ENCODE data around the gene SEMA5A. TPM values are rescaled to one million over a fixed set of nuclear protein-coding genes. Genes with fewer than 3 reads are reported as not detected.

The SEMA5A gene
- total RNA-seq, 5 donors from 2014 or later (not counting 1 experiment from before 2014, with no cell fraction given), result 0.60 to 5.1 (median 1.5) TPM

DNA sequence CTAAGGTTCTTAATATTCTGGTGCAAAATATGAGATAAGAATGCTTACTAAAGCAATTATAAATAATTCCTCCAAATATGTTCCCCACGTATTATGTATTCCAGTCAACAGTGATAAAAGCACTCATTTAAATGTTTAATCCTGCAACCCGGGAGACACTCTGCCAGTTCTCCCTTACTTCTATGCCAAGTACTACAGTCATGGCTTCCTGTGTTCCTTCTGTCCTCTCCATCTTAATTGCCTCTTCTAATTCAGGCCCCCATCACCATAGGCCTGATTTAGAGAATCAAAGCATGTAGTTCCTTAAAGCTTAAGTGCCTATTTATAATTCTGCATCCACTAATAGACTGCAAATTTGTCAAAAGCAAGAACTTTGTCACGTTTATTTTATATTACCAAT lies 474.8 kb downstream of the SEMA5A start:
- peaks cover 2 to 4% (median 3%) of the 10 kb centered on the region in 3 donors for H3K9me3 Mint-ChIP-seq
- 100% methylated on average over 2 of the region's 3 CpGs for WGBS (ENCODE audit: insufficient coverage)

DNA sequence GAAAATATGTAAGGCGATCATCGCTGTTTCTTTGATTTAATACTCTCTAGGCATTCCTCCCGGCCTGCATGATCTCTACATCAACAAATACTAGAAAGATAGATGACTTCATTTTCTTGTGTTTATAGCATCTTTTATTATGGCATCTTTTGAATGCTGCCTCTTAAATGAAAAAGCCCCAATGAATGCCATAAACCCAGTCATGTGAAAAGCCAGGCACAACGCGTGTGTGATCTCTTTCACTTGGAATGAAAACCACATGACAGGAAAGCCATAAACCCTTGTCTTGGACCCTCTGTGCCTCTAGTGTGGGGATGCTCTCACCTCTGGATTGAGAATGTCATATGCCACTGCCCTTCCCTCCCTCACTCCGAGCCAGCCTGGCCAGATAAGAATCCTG lies 476.2 kb downstream of the SEMA5A start:
- ChIA-PET POLR2A (no interaction called here), CTCF (no interaction called here)
- no peak overlapping the region for H3K27ac Mint-ChIP-seq

More for the DNA sequence above, 474.8 kb downstream of the SEMA5A start:
- no peak overlapping the region for H3K27ac Mint-ChIP-seq
- POLR2A ChIA-PET, result no interaction called here
- H3K27me3 Mint-ChIP-seq, result no peaks in the 10 kb centered on the region
- Histone ChIP-seq H3K4me3 (ENCODE audit: control insufficient read depth in 1 of 2, extremely low read depth in 1 of 2, low read length in 1 of 2) (no peak overlapping the region), H3K27ac (ENCODE audit: low read length) (no peak overlapping the region), H3K9me3 (no peaks in the 10 kb centered on the region), H3K4me1 (ENCODE audit: control insufficient read depth in 1 of 2, extremely low read depth in 1 of 2, insufficient read depth in 2 of 2, low read length in 2 of 2) (no peaks in the 10 kb centered on the region), H3K27me3 (replicated peaks in 1 of 2; ENCODE audit: control insufficient read depth in 2 of 2, extremely low read depth in 1 of 2, insufficient read depth in 2 of 2, low read length in 1 of 2) (no peaks in the 10 kb centered on the region), H3K36me3 (ENCODE audit: control insufficient read depth in 2 of 2, extremely low read depth in 1 of 2, insufficient read depth in 1 of 2, low read length in 1 of 2) (no peaks in the 10 kb centered on the region)
- no peak for DNase-seq
- CTCF ChIA-PET, result no interaction called here
- no peaks in the 10 kb centered on the region for H3K36me3 Mint-ChIP-seq
- H3K4me3 Mint-ChIP-seq, result no peak overlapping the region
- ATAC-seq (replicated peaks in 1 of 4), result no peak
- H3K4me1 Mint-ChIP-seq, result no peaks in the 10 kb centered on the region

DNA sequence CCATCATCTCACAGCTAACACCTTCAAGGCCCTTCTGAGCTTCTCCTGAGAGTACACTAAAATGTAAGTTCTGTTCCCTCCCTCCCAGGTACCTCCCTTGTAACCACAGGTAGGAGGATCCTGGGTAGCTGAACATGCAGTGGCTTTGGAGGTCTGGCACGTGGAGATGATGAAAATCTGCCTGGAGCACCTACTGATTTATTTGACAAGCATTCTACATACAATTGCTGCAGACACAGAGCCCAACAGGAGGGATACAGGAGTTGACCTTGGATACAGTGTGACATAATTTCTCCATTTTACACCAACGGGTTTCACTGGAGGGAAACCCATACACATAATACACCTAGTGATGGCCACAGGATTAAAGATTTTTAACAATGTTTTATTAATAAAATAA lies 478.7 kb downstream of the SEMA5A start:
- ChIA-PET POLR2A (no interaction called here), CTCF (no interaction called here)
- no peak overlapping the region for H3K4me3 ChIP-seq (ENCODE audit: control insufficient read depth in 1 of 2, extremely low read depth in 1 of 2, low read length in 1 of 2)
- Mint-ChIP-seq H3K27me3 (no peaks in the 10 kb centered on the region), H3K36me3 (no peaks in the 10 kb centered on the region), H3K4me3 (no peak overlapping the region), H3K4me1 (no peaks in the 10 kb centered on the region), H3K9me3 (peaks cover 2 to 9% (median 5%) of the 10 kb centered on the region in 3 donors), H3K27ac (no peak overlapping the region)
- ATAC-seq (replicated peaks in 1 of 4) (no peak), DNase-seq (no peak)
- H3K36me3 ChIP-seq (ENCODE audit: control insufficient read depth in 2 of 2, extremely low read depth in 1 of 2, insufficient read depth in 1 of 2, low read length in 1 of 2), result no peaks in the 10 kb centered on the region
- H3K27ac ChIP-seq (ENCODE audit: low read length), result no peak overlapping the region
- no CpG with 5 or more reads among the region's 2 CpGs for WGBS (ENCODE audit: insufficient coverage)
- H3K9me3 ChIP-seq, result no peaks in the 10 kb centered on the region
- H3K4me1 ChIP-seq (ENCODE audit: control insufficient read depth in 1 of 2, extremely low read depth in 1 of 2, insufficient read depth in 2 of 2, low read length in 2 of 2), result no peaks in the 10 kb centered on the region
- no peaks in the 10 kb centered on the region for H3K27me3 ChIP-seq (replicated peaks in 1 of 2; ENCODE audit: control insufficient read depth in 2 of 2, extremely low read depth in 1 of 2, insufficient read depth in 2 of 2, low read length in 1 of 2)

More for the DNA sequence above, 476.2 kb downstream of the SEMA5A start:
- peaks cover 3 to 5% (median 3%) of the 10 kb centered on the region in 3 donors for H3K9me3 Mint-ChIP-seq
- H3K27me3 Mint-ChIP-seq, result no peaks in the 10 kb centered on the region
- Histone ChIP-seq H3K4me3 (ENCODE audit: control insufficient read depth in 1 of 2, extremely low read depth in 1 of 2, low read length in 1 of 2) (no peak overlapping the region), H3K27ac (ENCODE audit: low read length) (no peak overlapping the region), H3K36me3 (ENCODE audit: control insufficient read depth in 2 of 2, extremely low read depth in 1 of 2, insufficient read depth in 1 of 2, low read length in 1 of 2) (no peaks in the 10 kb centered on the region), H3K4me1 (ENCODE audit: control insufficient read depth in 1 of 2, extremely low read depth in 1 of 2, insufficient read depth in 2 of 2, low read length in 2 of 2) (no peaks in the 10 kb centered on the region), H3K9me3 (no peaks in the 10 kb centered on the region), H3K27me3 (replicated peaks in 1 of 2; ENCODE audit: control insufficient read depth in 2 of 2, extremely low read depth in 1 of 2, insufficient read depth in 2 of 2, low read length in 1 of 2) (no peaks in the 10 kb centered on the region)
- H3K4me3 Mint-ChIP-seq, result no peak overlapping the region
- no peak for ATAC-seq (replicated peaks in 1 of 4)
- no peak for DNase-seq
- no CpG with 5 or more reads among the region's 6 CpGs for WGBS (ENCODE audit: insufficient coverage)
- no peaks in the 10 kb centered on the region for H3K36me3 Mint-ChIP-seq
- no peaks in the 10 kb centered on the region for H3K4me1 Mint-ChIP-seq

DNA sequence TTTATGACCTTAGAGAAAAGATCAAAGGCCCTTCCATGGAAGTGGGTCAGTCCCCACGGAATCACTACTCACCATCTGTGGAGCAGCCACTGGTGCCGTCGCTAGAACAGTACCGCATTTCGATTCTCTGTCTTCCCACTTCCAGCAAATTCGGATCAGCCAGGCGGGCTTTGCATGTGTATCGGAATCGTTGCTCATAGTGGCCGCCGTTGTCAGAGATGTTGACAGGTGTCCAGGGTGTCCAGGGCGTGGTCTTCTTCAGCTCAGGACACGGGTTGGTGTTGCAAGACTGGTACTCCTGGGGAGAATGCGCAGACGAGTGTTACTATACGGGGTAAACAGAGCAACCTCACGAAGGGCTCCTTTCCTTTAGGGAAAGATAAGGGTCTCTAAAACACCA lies 479.5 kb downstream of the SEMA5A start:
- no peaks in the 10 kb centered on the region for H3K4me1 Mint-ChIP-seq
- H3K27ac Mint-ChIP-seq, result no peak overlapping the region
- Histone ChIP-seq H3K27me3 (replicated peaks in 1 of 2; ENCODE audit: control insufficient read depth in 2 of 2, extremely low read depth in 1 of 2, insufficient read depth in 2 of 2, low read length in 1 of 2) (no peaks in the 10 kb centered on the region), H3K4me1 (ENCODE audit: control insufficient read depth in 1 of 2, extremely low read depth in 1 of 2, insufficient read depth in 2 of 2, low read length in 2 of 2) (no peaks in the 10 kb centered on the region), H3K4me3 (ENCODE audit: control insufficient read depth in 1 of 2, extremely low read depth in 1 of 2, low read length in 1 of 2) (no peak overlapping the region), H3K36me3 (ENCODE audit: control insufficient read depth in 2 of 2, extremely low read depth in 1 of 2, insufficient read depth in 1 of 2, low read length in 1 of 2) (no peaks in the 10 kb centered on the region), H3K9me3 (no peaks in the 10 kb centered on the region), H3K27ac (ENCODE audit: low read length) (no peak overlapping the region)
- DNase-seq, result no peak
- peaks cover 0 to 9% (median 7%) of the 10 kb centered on the region in 3 donors for H3K9me3 Mint-ChIP-seq
- CTCF ChIA-PET, result no interaction called here
- no peak overlapping the region for H3K4me3 Mint-ChIP-seq
- H3K27me3 Mint-ChIP-seq, result no peaks in the 10 kb centered on the region
- no peaks in the 10 kb centered on the region for H3K36me3 Mint-ChIP-seq
- 78% methylated on average over 6 of the region's 17 CpGs for WGBS (ENCODE audit: insufficient coverage)
- ATAC-seq (replicated peaks in 1 of 4), result no peak
- POLR2A ChIA-PET, result no interaction called here

DNA sequence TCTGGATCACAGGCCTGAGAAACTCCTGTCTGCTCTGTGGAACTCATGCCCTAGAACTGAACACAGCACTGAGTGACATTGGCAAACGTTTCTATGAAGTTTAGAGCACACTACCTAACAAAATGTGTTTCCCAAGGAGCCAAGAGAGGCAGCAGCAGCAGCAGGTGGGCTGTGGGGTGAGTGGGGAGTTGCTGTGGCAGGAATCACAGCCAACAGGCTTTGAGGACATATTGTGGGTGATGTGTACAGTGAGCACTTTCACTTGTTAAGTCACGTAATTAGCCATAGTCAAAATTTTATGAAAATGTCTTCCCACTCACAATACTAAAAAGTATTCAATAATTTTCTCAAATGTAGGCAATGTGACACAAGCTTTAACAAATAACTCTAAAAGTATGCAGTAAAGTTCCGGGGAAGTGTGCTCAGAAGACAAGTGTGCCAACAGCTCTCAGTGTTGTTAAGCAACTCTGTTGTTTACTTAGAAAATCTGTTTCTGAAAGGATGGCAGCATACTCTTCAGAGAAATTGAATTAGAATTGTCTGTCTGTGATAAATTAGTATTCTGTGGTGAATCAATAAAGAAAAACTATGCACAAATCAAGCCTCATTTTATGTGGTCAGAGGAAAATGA lies 482.1 kb downstream of the SEMA5A start:
- Mint-ChIP-seq H3K4me1 (no peaks in the 10 kb centered on the region), H3K9me3 (peaks cover 0 to 9% (median 9%) of the 10 kb centered on the region in 3 donors), H3K27me3 (no peaks in the 10 kb centered on the region), H3K4me3 (no peak overlapping the region), H3K27ac (no peak overlapping the region), H3K36me3 (no peaks in the 10 kb centered on the region)
- Histone ChIP-seq H3K4me1 (ENCODE audit: control insufficient read depth in 1 of 2, extremely low read depth in 1 of 2, insufficient read depth in 2 of 2, low read length in 2 of 2) (no peaks in the 10 kb centered on the region), H3K36me3 (ENCODE audit: control insufficient read depth in 2 of 2, extremely low read depth in 1 of 2, insufficient read depth in 1 of 2, low read length in 1 of 2) (no peaks in the 10 kb centered on the region), H3K9me3 (no peaks in the 10 kb centered on the region), H3K27ac (ENCODE audit: low read length) (no peak overlapping the region), H3K27me3 (replicated peaks in 1 of 2; ENCODE audit: control insufficient read depth in 2 of 2, extremely low read depth in 1 of 2, insufficient read depth in 2 of 2, low read length in 1 of 2) (no peaks in the 10 kb centered on the region), H3K4me3 (ENCODE audit: control insufficient read depth in 1 of 2, extremely low read depth in 1 of 2, low read length in 1 of 2) (no peak overlapping the region)
- no peak for DNase-seq
- ChIA-PET POLR2A (no interaction called here), CTCF (no interaction called here)
- WGBS (ENCODE audit: insufficient coverage), result no CpG with 5 or more reads among the region's 3 CpGs
- no peak for ATAC-seq (replicated peaks in 1 of 4)

DNA sequence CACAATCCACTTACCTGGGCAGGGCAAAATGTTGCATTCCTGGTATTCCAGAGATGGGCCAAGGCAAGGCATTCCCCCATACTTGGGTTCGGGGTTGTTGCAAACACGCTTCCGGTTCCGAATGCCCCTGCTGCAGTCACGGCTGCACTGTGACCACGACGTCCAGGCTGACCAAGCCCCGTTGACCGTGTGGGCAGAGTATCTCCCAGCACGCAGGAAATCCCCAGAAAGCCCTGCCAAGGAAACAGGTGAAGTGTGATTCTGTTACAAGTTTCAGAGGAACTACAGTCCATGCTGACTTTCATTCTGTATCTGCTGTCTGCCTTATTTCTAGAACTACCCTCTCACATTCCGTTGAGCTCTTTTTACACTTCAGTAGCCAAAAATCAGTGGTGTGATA lies 483.0 kb downstream of the SEMA5A start:
- H3K4me1 ChIP-seq (ENCODE audit: control insufficient read depth in 1 of 2, extremely low read depth in 1 of 2, insufficient read depth in 2 of 2, low read length in 2 of 2), result no peaks in the 10 kb centered on the region
- DNase-seq (no peak), ATAC-seq (replicated peaks in 1 of 4) (no peak)
- H3K27me3 ChIP-seq (replicated peaks in 1 of 2; ENCODE audit: control insufficient read depth in 2 of 2, extremely low read depth in 1 of 2, insufficient read depth in 2 of 2, low read length in 1 of 2), result no peaks in the 10 kb centered on the region
- no peak overlapping the region for H3K4me3 ChIP-seq (ENCODE audit: control insufficient read depth in 1 of 2, extremely low read depth in 1 of 2, low read length in 1 of 2)
- no peaks in the 10 kb centered on the region for H3K9me3 ChIP-seq
- H3K4me3 Mint-ChIP-seq, result no peak overlapping the region
- 89% methylated on average over 10 of the region's 11 CpGs for WGBS (ENCODE audit: insufficient coverage)
- no peaks in the 10 kb centered on the region for H3K27me3 Mint-ChIP-seq
- CTCF ChIA-PET, result no interaction called here
- H3K36me3 Mint-ChIP-seq, result no peaks in the 10 kb centered on the region
- POLR2A ChIA-PET, result no interaction called here
- no peaks in the 10 kb centered on the region for H3K4me1 Mint-ChIP-seq
- H3K27ac Mint-ChIP-seq, result no peak overlapping the region
- H3K9me3 Mint-ChIP-seq, result peaks cover 0 to 9% (median 9%) of the 10 kb centered on the region in 3 donors
- no peak overlapping the region for H3K27ac ChIP-seq (ENCODE audit: low read length)
- no peaks in the 10 kb centered on the region for H3K36me3 ChIP-seq (ENCODE audit: control insufficient read depth in 2 of 2, extremely low read depth in 1 of 2, insufficient read depth in 1 of 2, low read length in 1 of 2)

Measured in T-cell (primary cell).